ENCODE measurements around the gene PEX14.
"Not testable (repeated sequence)": the region's sequence is repeated elsewhere in the genome, so short reads cannot be mapped to it uniquely, and the experiment has no call there.

Gene PEX14

GRCh38 chr1:10457462-10457861 lies 17.3 kb upstream of the PEX14 start:
- H4K20me1 ChIP-seq; H3K9me3 ChIP-seq (replicated peaks in 1 of 11); H3K27me3 ChIP-seq; H3K4me3 ChIP-seq: not testable (repeated sequence)
- H3K4me1 ChIP-seq, result peaks cover 8 to 32% (median 28%) of the 10 kb centered on the region in 10 experiments; a peak in 18 of 20 replicates
- H3K27ac ChIP-seq, result peak overlapping the region in 9 of 11 experiments; percentile 11 to 73 (median 47); a peak in 16 of 22 replicates
- H3K9ac ChIP-seq, result peak overlapping the region in 8 of 11 experiments; percentile 6 to 62 (median 25); a peak in 8 of 22 replicates
- peaks cover 19 to 73% (median 48%) of the 10 kb centered on the region in 11 experiments for H3K36me3 ChIP-seq
- peak in 3 of 11 experiments; percentile 9 to 63 (median 33); a peak in 2 of 22 replicates for TF ChIP-seq Cebpa-rat (IDR thresholded peaks at IDR 0.05)
- peak overlapping the region in 9 of 11 experiments; percentile 47 to 74 (median 66); a peak in 18 of 22 replicates for H3K4me2 ChIP-seq

- no peaks in the 10 kb centered on the region for H3K27me3 ChIP-seq
- no peak overlapping the region for H3K4me3 ChIP-seq
- H3K9ac ChIP-seq, result peak overlapping the region in 7 of 11 experiments; percentile 6 to 62 (median 29); a peak in 6 of 22 replicates
- TF ChIP-seq Cebpa-rat (IDR thresholded peaks at IDR 0.05), result no peak
- H3K27ac ChIP-seq, result peak overlapping the region in 8 of 11 experiments; percentile 11 to 73 (median 52); a peak in 15 of 22 replicates
- H3K36me3 ChIP-seq, result peaks cover 24 to 77% (median 53%) of the 10 kb centered on the region in 11 experiments
- peaks cover 0 to 3% (median 0%) of the 10 kb centered on the region in 11 experiments; a peak in 1 of 22 replicates for H3K9me3 ChIP-seq (replicated peaks in 1 of 11)
- peaks cover 8 to 32% (median 28%) of the 10 kb centered on the region in 10 experiments; a peak in 18 of 20 replicates for H3K4me1 ChIP-seq
- H3K4me2 ChIP-seq, result peak overlapping the region in 9 of 11 experiments; percentile 47 to 74 (median 66); a peak in 18 of 22 replicates
- peaks cover 0 to 1% (median 0%) of the 10 kb centered on the region in 11 experiments; a peak in 1 of 22 replicates for H4K20me1 ChIP-seq
Measured at GRCh38 chr1:10457875-10458274, 16.9 kb upstream of the PEX14 start.

- H3K9ac ChIP-seq, result peak overlapping the region in 2 of 11 experiments; percentile 8 to 17; a peak in 1 of 22 replicates
- H3K36me3 ChIP-seq, result peaks cover 36 to 84% (median 64%) of the 10 kb centered on the region in 11 experiments
Measured at GRCh38 chr1:10459184-10459583, 15.6 kb upstream of the PEX14 start.

GRCh38 chr1:10467078-10467477 lies 7.7 kb upstream of the PEX14 start:
- H4K20me1 ChIP-seq, result peaks cover 0 to 24% (median 6%) of the 10 kb centered on the region in 11 experiments; a peak in 10 of 22 replicates
- peaks cover 73 to 81% (median 77%) of the 10 kb centered on the region in 11 experiments for H3K36me3 ChIP-seq
- TF ChIP-seq Cebpa-rat (IDR thresholded peaks at IDR 0.05), result no peak

More at GRCh38 chr1:10459184-10459583, 15.6 kb upstream of the PEX14 start:
- no peaks in the 10 kb centered on the region for H3K27me3 ChIP-seq
- no peak for TF ChIP-seq Cebpa-rat (IDR thresholded peaks at IDR 0.05)
- H3K4me2 ChIP-seq, result 0 out of 22 replicates have a peak overlapping the region, but pooled peaks of 1 of the 11 experiments have one; percentile 5
- H3K4me3 ChIP-seq, result no peak overlapping the region
- peaks cover 8 to 32% (median 28%) of the 10 kb centered on the region in 10 experiments; a peak in 18 of 20 replicates for H3K4me1 ChIP-seq
- peaks cover 0 to 6% (median 0%) of the 10 kb centered on the region in 11 experiments; a peak in 1 of 22 replicates for H4K20me1 ChIP-seq
- peak overlapping the region in 3 of 11 experiments; percentile 57 to 73 (median 64); a peak in 5 of 22 replicates for H3K27ac ChIP-seq
- H3K9me3 ChIP-seq (replicated peaks in 1 of 11), result peaks cover 0 to 3% (median 0%) of the 10 kb centered on the region in 11 experiments; a peak in 1 of 22 replicates

GRCh38 chr1:10470043-10470442 lies 4.7 kb upstream of the PEX14 start:
- Histone ChIP-seq H4K20me1 (peaks cover 0 to 24% (median 3%) of the 10 kb centered on the region in 11 experiments; a peak in 9 of 22 replicates), H3K4me1 (peaks cover 28 to 40% (median 36%) of the 10 kb centered on the region in 10 experiments), H3K9ac (no peak overlapping the region), H3K27ac (no peak overlapping the region), H3K36me3 (peaks cover 43 to 52% (median 49%) of the 10 kb centered on the region in 11 experiments), H3K27me3 (no peaks in the 10 kb centered on the region), H3K4me3 (no peak overlapping the region), H3K9me3 (replicated peaks in 1 of 11) (no peaks in the 10 kb centered on the region), H3K4me2 (no peak overlapping the region)
- no peak for TF ChIP-seq Cebpa-rat (IDR thresholded peaks at IDR 0.05)

More at GRCh38 chr1:10467078-10467477, 7.7 kb upstream of the PEX14 start:
- no peak overlapping the region for H3K9ac ChIP-seq
- H3K4me1 ChIP-seq, result peaks cover 11 to 25% (median 19%) of the 10 kb centered on the region in 10 experiments
- H3K4me2 ChIP-seq, result no peak overlapping the region
- H3K9me3 ChIP-seq (replicated peaks in 1 of 11), result no peaks in the 10 kb centered on the region
- H3K27me3 ChIP-seq, result no peaks in the 10 kb centered on the region
- no peak overlapping the region for H3K27ac ChIP-seq
- H3K4me3 ChIP-seq, result no peak overlapping the region

GRCh38 chr1:10471411-10472219 lies 3.1 kb upstream of the PEX14 start:
- Histone ChIP-seq H3K27me3 (no peaks in the 10 kb centered on the region), H3K4me3 (peak overlapping the region; percentile 66 to 91 (median 79)), H3K9me3 (replicated peaks in 1 of 11) (no peaks in the 10 kb centered on the region), H3K9ac (peak overlapping the region; percentile 77 to 86 (median 85)), H3K4me2 (peak overlapping the region; percentile 87 to 99 (median 92)), H3K27ac (peak overlapping the region; percentile 54 to 82 (median 76); a peak in 21 of 22 replicates), H3K4me1 (peaks cover 39 to 52% (median 49%) of the 10 kb centered on the region in 10 experiments), H3K36me3 (peaks cover 27 to 36% (median 33%) of the 10 kb centered on the region in 11 experiments), H4K20me1 (peaks cover 0 to 39% (median 9%) of the 10 kb centered on the region in 11 experiments; a peak in 10 of 22 replicates)
- TF ChIP-seq Cebpa-rat (IDR thresholded peaks at IDR 0.05), result no peak

- Histone ChIP-seq H3K27ac (peak within 1 kb of the TSS; percentile 54 to 82 (median 76); a peak in 21 of 22 replicates), H3K9me3 (replicated peaks in 1 of 11) (no peaks in the 10 kb centered on the region), H4K20me1 (peaks cover 0 to 46% (median 11%) of the 10 kb centered on the region in 11 experiments; a peak in 11 of 22 replicates), H3K9ac (peak within 1 kb of the TSS; percentile 77 to 86 (median 85)), H3K36me3 (peaks cover 19 to 29% (median 24%) of the 10 kb centered on the region in 11 experiments), H3K27me3 (no peaks in the 10 kb centered on the region), H3K4me1 (peaks cover 44 to 55% (median 51%) of the 10 kb centered on the region in 10 experiments), H3K4me2 (peak within 1 kb of the TSS; percentile 87 to 99 (median 92)), H3K4me3 (peak within 1 kb of the TSS; percentile 66 to 91 (median 79))
- TF ChIP-seq Cebpa-rat (IDR thresholded peaks at IDR 0.05), result no peak
Measured at GRCh38 chr1:10472220-10473144, 2.3 kb upstream of the PEX14 start, which contains the start of gene DFFA. Gene DFFA (minus strand): TSS chr1:10472529. CDS start chr1:10472458, 71 bp downstream.

Measured in BLaER1 treated with 17β-estradiol and CSF1 and Interleukin-3, amounts not matched to agents 10 nM and 100 nM (cell line).